ENCODE data around the gene SLC16A13. TPM values are rescaled to one million over a fixed set of nuclear protein-coding genes. Genes with fewer than 3 reads are reported as not detected.
A peak's percentile ranks its signal among the peaks of the same experiment; 100 is the strongest.

SLC16A13 gene
- total and polyA plus RNA-seq, 11 donors, result 0.83 to 2.1 (median 1.0) TPM

GRCh38 chr17:7016418-7016817 is 19.4 kb upstream of the SLC16A13 start:
- ATAC-seq (no peak), DNase-seq (no peak)
- Histone ChIP-seq H3K27me3 (no peaks in the 10 kb centered on the region), H3K27ac (peak overlapping the region in 11 of 12 donors; percentile 90 to 99 (median 97)), H3K4me1 (peaks cover 15 to 82% (median 60%) of the 10 kb centered on the region in 12 donors), H3K36me3 (peaks cover 0 to 17% (median 6%) of the 10 kb centered on the region in 9 donors), H3K9me3 (no peaks in the 10 kb centered on the region), H3K4me3 (no peak overlapping the region)
- TF ChIP-seq, protein P1, sequence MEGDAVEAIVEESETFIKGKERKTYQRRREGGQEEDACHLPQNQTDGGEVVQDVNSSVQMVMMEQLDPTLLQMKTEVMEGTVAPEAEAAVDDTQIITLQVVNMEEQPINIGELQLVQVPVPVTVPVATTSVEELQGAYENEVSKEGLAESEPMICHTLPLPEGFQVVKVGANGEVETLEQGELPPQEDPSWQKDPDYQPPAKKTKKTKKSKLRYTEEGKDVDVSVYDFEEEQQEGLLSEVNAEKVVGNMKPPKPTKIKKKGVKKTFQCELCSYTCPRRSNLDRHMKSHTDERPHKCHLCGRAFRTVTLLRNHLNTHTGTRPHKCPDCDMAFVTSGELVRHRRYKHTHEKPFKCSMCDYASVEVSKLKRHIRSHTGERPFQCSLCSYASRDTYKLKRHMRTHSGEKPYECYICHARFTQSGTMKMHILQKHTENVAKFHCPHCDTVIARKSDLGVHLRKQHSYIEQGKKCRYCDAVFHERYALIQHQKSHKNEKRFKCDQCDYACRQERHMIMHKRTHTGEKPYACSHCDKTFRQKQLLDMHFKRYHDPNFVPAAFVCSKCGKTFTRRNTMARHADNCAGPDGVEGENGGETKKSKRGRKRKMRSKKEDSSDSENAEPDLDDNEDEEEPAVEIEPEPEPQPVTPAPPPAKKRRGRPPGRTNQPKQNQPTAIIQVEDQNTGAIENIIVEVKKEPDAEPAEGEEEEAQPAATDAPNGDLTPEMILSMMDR (IDR thresholded peaks at IDR 0.05), result no peak
- TF ChIP-seq POLR2A (IDR thresholded peaks at IDR 0.05), result no peak
- WGBS, 4 donors, result 86 to 90% (median 87%) methylated on average over 3 of the region's 3 CpGs
- intact Hi-C loops (cut with DNase I), result loop anchor here in 2 of 10 donors (10.0 kb wide), 1 partner anchor 262 kb away; the partner anchor contains the start of gene XAF1 (in 2 of the 2)

DNA sequence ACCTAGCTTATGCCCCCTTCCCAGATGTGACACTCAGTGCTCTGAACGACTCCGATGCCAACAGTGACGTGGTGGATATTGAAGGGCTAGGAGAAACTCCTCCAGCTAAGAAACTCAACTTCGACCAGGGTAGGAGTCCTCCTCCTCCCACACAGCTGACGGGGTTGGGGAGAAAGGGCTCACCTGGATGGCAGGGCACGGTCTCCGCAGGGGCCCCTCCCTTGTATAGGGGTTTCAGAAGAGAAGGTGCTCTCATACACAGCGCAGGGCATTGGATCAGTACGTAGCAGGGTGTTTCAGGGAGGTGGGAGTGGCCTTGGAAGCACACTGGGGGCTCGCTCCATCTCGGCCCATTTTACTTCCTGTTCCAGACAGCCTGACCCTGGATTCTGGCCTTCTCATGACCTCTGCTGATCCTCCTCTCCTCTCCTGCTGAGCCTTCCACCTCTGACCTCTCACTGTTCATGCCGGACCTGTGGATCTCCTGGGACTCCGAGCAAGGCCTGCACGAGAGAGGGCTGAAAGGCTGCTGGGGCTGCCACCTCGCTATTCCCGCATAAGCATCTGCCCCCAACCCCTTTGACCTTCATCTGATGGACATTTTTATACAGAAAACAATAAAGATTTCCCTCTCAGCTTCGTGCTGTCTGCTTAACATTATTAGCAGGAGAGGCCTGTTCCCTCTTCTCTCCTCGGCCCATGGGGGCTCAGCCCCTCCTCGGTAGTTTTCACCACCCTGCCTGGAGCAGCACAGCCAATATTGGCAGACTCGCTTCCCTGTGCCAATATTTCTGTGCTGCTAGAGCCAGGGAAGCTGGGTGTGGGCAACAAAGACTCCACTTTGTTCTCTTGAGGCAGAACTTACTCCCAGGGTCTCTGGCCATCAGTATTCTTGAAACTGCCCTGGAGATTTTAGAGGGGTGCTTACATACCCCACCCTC is 18.7 kb upstream of the SLC16A13 start:
- DNase-seq (peak in 2 of 5 donors; percentile 40 to 46), ATAC-seq (no peak)
- 70 to 80% (median 73%) methylated on average over 20 of the region's 20 CpGs for WGBS, 4 donors
- intact Hi-C loops (cut with DNase I), result loop anchor here in 2 of 10 donors (10.0 kb wide), 1 partner anchor 262 kb away; the partner anchor contains the start of gene XAF1 (in 2 of the 2)
- H3K36me3 ChIP-seq, result peaks cover 0 to 17% (median 6%) of the 10 kb centered on the region in 9 donors
- H3K9me3 ChIP-seq, result no peaks in the 10 kb centered on the region
- H3K4me3 ChIP-seq, result peak overlapping the region in 7 of 12 donors; percentile 57 to 97 (median 74)
- peaks cover 18 to 84% (median 60%) of the 10 kb centered on the region in 12 donors for H3K4me1 ChIP-seq
- peaks cover 0 to 6% (median 0%) of the 10 kb centered on the region in 9 donors for H3K27me3 ChIP-seq
- TF ChIP-seq, protein P1 (IDR thresholded peaks at IDR 0.05), result no peak
- no peak for TF ChIP-seq POLR2A (IDR thresholded peaks at IDR 0.05)
- peak overlapping the region; percentile 85 to 99 (median 97) for H3K27ac ChIP-seq

GRCh38 chr17:7017827-7018200 is 18.0 kb upstream of the SLC16A13 start:
- H3K4me3 ChIP-seq, result peak overlapping the region in 9 of 12 donors; percentile 57 to 97 (median 68)
- peaks cover 18 to 88% (median 61%) of the 10 kb centered on the region in 12 donors for H3K4me1 ChIP-seq
- no peaks in the 10 kb centered on the region for H3K9me3 ChIP-seq
- H3K27me3 ChIP-seq, result peaks cover 0 to 13% (median 0%) of the 10 kb centered on the region in 9 donors
- intact Hi-C loops (cut with DNase I), result loop anchor here in 2 of 10 donors (10.0 kb wide), 1 partner anchor 263 kb away; the partner anchor contains the start of gene XAF1 (in 2 of the 2)
- peak overlapping the region; percentile 85 to 99 (median 97) for H3K27ac ChIP-seq
- 63 to 84% (median 75%) methylated on average over 11 to 12 of the region's 12 CpGs for WGBS, 4 donors
- TF ChIP-seq, protein P1 (IDR thresholded peaks at IDR 0.05), result no peak
- TF ChIP-seq POLR2A (IDR thresholded peaks at IDR 0.05), result no peak
- H3K36me3 ChIP-seq, result peaks cover 0 to 17% (median 6%) of the 10 kb centered on the region in 9 donors
- DNase-seq (peak in 1 of 5 donors; percentile 25), ATAC-seq (no peak)

Data from heart left ventricle (tissue), 16 donors.